Nephron progenitor cell (in vitro differentiated cells): Measurements from ENCODE around the gene PDE6H.

Experiments
- DNase-seq: peaks from one replicate; pipeline ENCODE4 v3.0.0; 2021
- H3K27ac Mint-ChIP-seq: 2 replicates; pipeline ENCODE4 v1.8.0; 2021; ENCODE audit warnings: mild to moderate bottlenecking, moderate library complexity, mixed read lengths
- H3K27me3 Mint-ChIP-seq: 2 replicates; pipeline ENCODE4 v1.8.0; 2021; ENCODE audit warnings: mild to moderate bottlenecking, low read depth, mixed read lengths; ENCODE audit not compliant: poor library complexity
- H3K36me3 Mint-ChIP-seq: 2 replicates; pipeline ENCODE4 v1.8.0; 2021; ENCODE audit warnings: low read depth, mixed read lengths
- H3K4me1 Mint-ChIP-seq: 2 replicates; pipeline ENCODE4 v1.8.0; 2021; ENCODE audit warnings: mixed read lengths
- H3K4me3 Mint-ChIP-seq: 2 replicates; pipeline ENCODE4 v1.8.0; 2021; ENCODE audit warnings: mild to moderate bottlenecking, moderate library complexity, mixed read lengths
- H3K9me3 Mint-ChIP-seq: 2 replicates; pipeline ENCODE4 v1.8.0; 2021; ENCODE audit warnings: mild to moderate bottlenecking, moderate library complexity, mixed read lengths
- CTCF ChIP-seq: fragments of 200-600 bp; sonication (generic); IDR thresholded peaks from 2 replicates; pipeline ENCODE4 v1.5.0; 2021; ENCODE audit warnings: antibody characterized with exemption

Gene PDE6H

GRCh38 chr12:14950982-14951746, 21.7 kb upstream of the PDE6H start:
- Mint-ChIP-seq H3K36me3 (no peaks in the 10 kb centered on the region), H3K4me1 (peaks cover 39% of the 10 kb centered on the region), H3K27ac (no peak overlapping the region), H3K27me3 (peaks cover 3% of the 10 kb centered on the region), H3K9me3 (no peaks in the 10 kb centered on the region), H3K4me3 (no peak overlapping the region)
- DNase-seq, result no peak
- no peak for TF ChIP-seq CTCF

GRCh38 chr12:14951851-14952250, 21.0 kb upstream of the PDE6H start:
- Mint-ChIP-seq H3K36me3 (no peaks in the 10 kb centered on the region), H3K9me3 (no peaks in the 10 kb centered on the region), H3K27me3 (peaks cover 3% of the 10 kb centered on the region), H3K4me3 (no peak overlapping the region), H3K27ac (no peak overlapping the region), H3K4me1 (peaks cover 33% of the 10 kb centered on the region)
- TF ChIP-seq CTCF, result no peak
- DNase-seq, result no peak

- Mint-ChIP-seq H3K27me3 (peaks cover 3% of the 10 kb centered on the region), H3K4me1 (peaks cover 31% of the 10 kb centered on the region), H3K9me3 (no peaks in the 10 kb centered on the region), H3K36me3 (no peaks in the 10 kb centered on the region), H3K27ac (no peak overlapping the region), H3K4me3 (no peak overlapping the region)
- no peak for TF ChIP-seq CTCF
- no peak for DNase-seq
These were observed 20.4 kb upstream of the PDE6H start for GRCh38 chr12:14952299-14952921.

- H3K4me1 Mint-ChIP-seq, result peaks cover 24% of the 10 kb centered on the region
- no peak for TF ChIP-seq CTCF
- H3K4me3 Mint-ChIP-seq, result no peak overlapping the region
- no peaks in the 10 kb centered on the region for H3K9me3 Mint-ChIP-seq
- DNase-seq, result no peak
- H3K36me3 Mint-ChIP-seq, result no peaks in the 10 kb centered on the region
- peak overlapping the region; percentile 74 for H3K27ac Mint-ChIP-seq
- peaks cover 5% of the 10 kb centered on the region for H3K27me3 Mint-ChIP-seq
These were observed 19.1 kb upstream of the PDE6H start for GRCh38 chr12:14953752-14954151.

- H3K4me3 Mint-ChIP-seq, result no peak overlapping the region
- no peaks in the 10 kb centered on the region for H3K36me3 Mint-ChIP-seq
- no peaks in the 10 kb centered on the region for H3K9me3 Mint-ChIP-seq
- H3K4me1 Mint-ChIP-seq, result peaks cover 18% of the 10 kb centered on the region
- H3K27ac Mint-ChIP-seq, result no peak overlapping the region
- no peak for TF ChIP-seq CTCF
- peaks cover 9% of the 10 kb centered on the region for H3K27me3 Mint-ChIP-seq
- no peak for DNase-seq
These were observed 18.6 kb upstream of the PDE6H start for GRCh38 chr12:14954269-14954668.
